ENCODE data around the gene TMEM117. TPM values are rescaled to one million over a fixed set of nuclear protein-coding genes. Genes with fewer than 3 reads are reported as not detected.

Gene TMEM117
- total and polyA plus RNA-seq, 2 donors (not counting 3 experiments of a cell fraction or from before 2014, with no cell fraction given) = 1.2 to 3.8 TPM

- FAIRE-seq (no peak), DNase-seq (ENCODE audit: low read depth, low spot score) (no peak)
- Histone ChIP-seq H3K36me3 (ENCODE audit: control insufficient read depth in 2 of 2, extremely low read depth in 1 of 2, insufficient read depth in 2 of 2, low read length in 2 of 2) (no peaks in the 10 kb centered on the region), H3K9me1 (replicated peaks; ENCODE audit: control insufficient read depth, extremely low read depth, insufficient read depth, low read length) (no peaks in the 10 kb centered on the region), H4K20me1 (replicated peaks; ENCODE audit: control insufficient read depth, extremely low read depth, insufficient read depth, low read length) (no peaks in the 10 kb centered on the region), H3K9me3 (replicated peaks; ENCODE audit: control insufficient read depth, insufficient read depth, low read length) (no peaks in the 10 kb centered on the region), H3K27me3 (ENCODE audit: control insufficient read depth in 2 of 2, insufficient read depth in 2 of 2, low read length in 2 of 2) (no peaks in the 10 kb centered on the region), H3K9ac (replicated peaks; ENCODE audit: extremely low read depth, insufficient read depth, low read length) (no peak overlapping the region), H3K4me3 (replicated peaks in 1 of 3; ENCODE audit: insufficient read depth in 1 of 3, low read depth in 1 of 3, low read length in 3 of 3) (no peak overlapping the region), H3K4me1 (ENCODE audit: control insufficient read depth, extremely low read depth, insufficient read depth, low read length) (no peaks in the 10 kb centered on the region), H3K4me2 (ENCODE audit: insufficient read depth, low read length) (no peak overlapping the region), H2AFZ (ENCODE audit: low read depth, low read length) (no peak overlapping the region), H3K79me2 (ENCODE audit: control insufficient read depth, insufficient read depth, low read length) (no peaks in the 10 kb centered on the region), H3K27ac (ENCODE audit: insufficient read depth, low read depth, low read length) (no peak overlapping the region)
- intact Hi-C loops (cut with micrococcal nuclease) (no loop called here), dilution Hi-C loops (cut with MboI; ENCODE audit: extremely low pct_ligation_motif_present, low sequenced_read_pairs) (no loop called here)
- ChIA-PET POLR2A (no interaction called here), CTCF (no interaction called here)
- no TSS peak for BruUV-seq (replicated peaks)
- no peak for TF ChIP-seq POLR2A (IDR thresholded peaks at IDR 0.05; ENCODE audit: low read depth, low read length)
Observed at GRCh38 chr12:43968736-43969135, 132.9 kb downstream of the TMEM117 start.

GRCh38 chr12:43969882-43970281 is 134.0 kb downstream of the TMEM117 start:
- Histone ChIP-seq H3K27me3 (ENCODE audit: control insufficient read depth in 2 of 2, insufficient read depth in 2 of 2, low read length in 2 of 2) (no peaks in the 10 kb centered on the region), H3K9me1 (replicated peaks; ENCODE audit: control insufficient read depth, extremely low read depth, insufficient read depth, low read length) (no peaks in the 10 kb centered on the region), H3K79me2 (ENCODE audit: control insufficient read depth, insufficient read depth, low read length) (no peaks in the 10 kb centered on the region), H3K4me2 (ENCODE audit: insufficient read depth, low read length) (no peak overlapping the region), H2AFZ (ENCODE audit: low read depth, low read length) (no peak overlapping the region), H3K27ac (ENCODE audit: insufficient read depth, low read depth, low read length) (no peak overlapping the region), H3K9ac (replicated peaks; ENCODE audit: extremely low read depth, insufficient read depth, low read length) (no peak overlapping the region), H4K20me1 (replicated peaks; ENCODE audit: control insufficient read depth, extremely low read depth, insufficient read depth, low read length) (no peaks in the 10 kb centered on the region), H3K4me3 (replicated peaks in 1 of 3; ENCODE audit: insufficient read depth in 1 of 3, low read depth in 1 of 3, low read length in 3 of 3) (no peak overlapping the region), H3K4me1 (ENCODE audit: control insufficient read depth, extremely low read depth, insufficient read depth, low read length) (no peaks in the 10 kb centered on the region), H3K36me3 (ENCODE audit: control insufficient read depth in 2 of 2, extremely low read depth in 1 of 2, insufficient read depth in 2 of 2, low read length in 2 of 2) (no peaks in the 10 kb centered on the region), H3K9me3 (replicated peaks; ENCODE audit: control insufficient read depth, insufficient read depth, low read length) (no peaks in the 10 kb centered on the region)
- FAIRE-seq = no peak
- DNase-seq (ENCODE audit: low read depth, low spot score) = peak; percentile 6
- no peak for TF ChIP-seq POLR2AphosphoS5 (IDR thresholded peaks at IDR 0.05; ENCODE audit: insufficient read depth, low read depth, low read length)
- TF ChIP-seq EZH2 (IDR thresholded peaks at IDR 0.05; ENCODE audit: borderline replicate concordance, low read depth, low read length, severe bottlenecking) = no peak
- TF ChIP-seq MAX (IDR thresholded peaks at IDR 0.05; ENCODE audit: insufficient read depth, insufficient read length) = no peak
- no peak for TF ChIP-seq CTCF (IDR thresholded peaks at IDR 0.05; ENCODE audit: extremely low read depth in 1 of 2, insufficient read depth in 1 of 2, low read depth in 1 of 2, low read length in 2 of 2)
- peak; percentile 84 for TF ChIP-seq FOS (IDR thresholded peaks at IDR 0.05; ENCODE audit: borderline replicate concordance, insufficient read depth, low read length)
- TF ChIP-seq JUN (IDR thresholded peaks at IDR 0.05; ENCODE audit: borderline replicate concordance, insufficient read depth, insufficient read length, low read depth) = peak; percentile 8
- TF ChIP-seq POLR2A (IDR thresholded peaks at IDR 0.05; ENCODE audit: low read depth, low read length) = no peak
- peak; percentile 32 for TF ChIP-seq GATA2 (IDR thresholded peaks at IDR 0.05; ENCODE audit: insufficient read depth, insufficient read length, low read depth, low read length)
- intact Hi-C loops (cut with micrococcal nuclease) (no loop called here), dilution Hi-C loops (cut with MboI; ENCODE audit: extremely low pct_ligation_motif_present, low sequenced_read_pairs) (no loop called here)
- ChIA-PET CTCF (interaction anchor here (0.6 kb wide), 1 partner anchor 33 kb away, joined by 3 read pairs; no protein-coding TSS in a partner anchor), POLR2A (no interaction called here)
- BruUV-seq (replicated peaks) = no TSS peak

Data from endothelial cell of umbilical vein (primary cell).